HCT116 (cell line): ENCODE data around the gene HBA1.

Experiments
- CEBPB ChIP-seq: IDR thresholded peaks from 2 replicates; pipeline ENCODE4 v1.6.1; 2012; ENCODE audit warnings: low read depth
- EZH2 ChIP-seq: fragments of 200-600 bp; sonication (generic); IDR thresholded peaks from 2 replicates; pipeline ENCODE4 v1.6.1; 2017; ENCODE audit warnings: antibody characterized with exemption, mixed run types
- EZH2phosphoT487 ChIP-seq: fragments of 200-600 bp; IDR thresholded peaks from 2 replicates; pipeline ENCODE4 v1.6.1; 2018; ENCODE audit warnings: antibody characterized with exemption, borderline replicate concordance
- FOSL1 ChIP-seq: IDR thresholded peaks from 2 replicates; pipeline ENCODE4 v1.6.1; 2012; ENCODE audit warnings: low read depth
- POLR2A ChIP-seq: IDR thresholded peaks from 2 replicates; pipeline ENCODE4 v1.7.0; 2011; ENCODE audit warnings: borderline replicate concordance; ENCODE audit not compliant: insufficient read depth, insufficient read length; ENCODE audit errors: extremely low read depth
- POLR2AphosphoS5 ChIP-seq: IDR thresholded peaks from 2 replicates; pipeline ENCODE4 v1.6.1; 2011; ENCODE audit warnings: mild to moderate bottlenecking, low read depth, low read length, moderate library complexity
- RAD21 ChIP-seq: IDR thresholded peaks from 2 replicates; pipeline ENCODE4 v1.6.1; 2012; ENCODE audit warnings: low read depth, mild to moderate bottlenecking
- REST ChIP-seq: IDR thresholded peaks from 2 replicates; pipeline ENCODE4 v1.6.1; 2012; ENCODE audit warnings: low read depth
- SP1 ChIP-seq: IDR thresholded peaks from 2 replicates; pipeline ENCODE4 v1.6.1; 2012; ENCODE audit warnings: low read depth
- SRF ChIP-seq: IDR thresholded peaks from 2 replicates; pipeline ENCODE4 v1.6.1; 2012; ENCODE audit warnings: low read depth
- TCF7L2 ChIP-seq: IDR thresholded peaks from 2 replicates; pipeline ENCODE4 v1.7.0; 2011; ENCODE audit warnings: borderline replicate concordance, inconsistent platforms; ENCODE audit not compliant: insufficient read depth, insufficient read length; ENCODE audit errors: extremely low read depth
- YY1 ChIP-seq: IDR thresholded peaks from 2 replicates; pipeline ENCODE4 v1.6.1; 2011; ENCODE audit warnings: low read length, low read depth, moderate library complexity, mild to moderate bottlenecking; ENCODE audit not compliant: insufficient replicate concordance; ENCODE audit errors: extremely low read depth
- ZNF274 ChIP-seq: fragments of 200-500 bp; sonication (Bioruptor generic); IDR thresholded peaks from 2 replicates; pipeline ENCODE4 v1.6.1; 2014; ENCODE audit warnings: mild to moderate bottlenecking, low read depth, low read length, inconsistent platforms
- TF ChIP-seq, protein P1 (sequence below), 3 experiments: fragments of 200-600 bp in 1 of 3; sonication (generic) in 1 of 3; IDR thresholded peaks in 2 of 3; conservative IDR thresholded peaks in 1 of 3; 2 replicates each; pipeline ENCODE4 v1.5.1; 2012 to 2017; ENCODE audit warnings: low read depth in 2 of 3, low read length in 2 of 3, antibody characterized with exemption in 1 of 3, borderline replicate concordance in 1 of 3, control low read depth in 1 of 3, mild to moderate bottlenecking in 1 of 3, mixed read lengths in 1 of 3, mixed run types in 1 of 3, moderate library complexity in 1 of 3; ENCODE audit not compliant: insufficient read depth in 1 of 3

DNA sequence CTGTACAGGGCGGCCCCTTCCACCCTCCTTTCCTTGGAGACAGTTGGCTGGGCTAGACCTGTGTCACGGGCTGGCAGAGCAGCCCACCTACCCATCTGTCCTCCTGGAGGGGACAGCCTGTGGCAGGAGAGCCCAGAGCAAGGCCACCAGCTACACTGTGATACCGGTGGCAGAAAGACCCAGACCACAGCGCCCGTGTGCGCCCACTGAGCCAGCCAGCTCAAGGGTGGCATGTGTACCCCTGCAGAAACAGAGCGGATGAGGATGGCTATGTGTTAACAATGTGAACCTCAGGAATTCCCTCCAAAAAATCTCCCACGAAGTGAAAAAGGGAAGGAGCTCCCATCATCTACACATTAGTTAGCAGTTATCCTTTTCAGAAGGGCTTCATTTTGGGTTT lies 10.8 kb downstream of the HBA1 start:
- no peak for TF ChIP-seq RAD21
- no peak for TF ChIP-seq POLR2A
- TF ChIP-seq, protein P1, sequence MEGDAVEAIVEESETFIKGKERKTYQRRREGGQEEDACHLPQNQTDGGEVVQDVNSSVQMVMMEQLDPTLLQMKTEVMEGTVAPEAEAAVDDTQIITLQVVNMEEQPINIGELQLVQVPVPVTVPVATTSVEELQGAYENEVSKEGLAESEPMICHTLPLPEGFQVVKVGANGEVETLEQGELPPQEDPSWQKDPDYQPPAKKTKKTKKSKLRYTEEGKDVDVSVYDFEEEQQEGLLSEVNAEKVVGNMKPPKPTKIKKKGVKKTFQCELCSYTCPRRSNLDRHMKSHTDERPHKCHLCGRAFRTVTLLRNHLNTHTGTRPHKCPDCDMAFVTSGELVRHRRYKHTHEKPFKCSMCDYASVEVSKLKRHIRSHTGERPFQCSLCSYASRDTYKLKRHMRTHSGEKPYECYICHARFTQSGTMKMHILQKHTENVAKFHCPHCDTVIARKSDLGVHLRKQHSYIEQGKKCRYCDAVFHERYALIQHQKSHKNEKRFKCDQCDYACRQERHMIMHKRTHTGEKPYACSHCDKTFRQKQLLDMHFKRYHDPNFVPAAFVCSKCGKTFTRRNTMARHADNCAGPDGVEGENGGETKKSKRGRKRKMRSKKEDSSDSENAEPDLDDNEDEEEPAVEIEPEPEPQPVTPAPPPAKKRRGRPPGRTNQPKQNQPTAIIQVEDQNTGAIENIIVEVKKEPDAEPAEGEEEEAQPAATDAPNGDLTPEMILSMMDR (IDR thresholded peaks at IDR 0.05 in 2 of 3, conservative IDR thresholded peaks at IDR 0.05 in 1 of 3; ENCODE audit: borderline replicate concordance in 1 of 3, insufficient read depth in 1 of 3, low read depth in 2 of 3, low read length in 2 of 3), result no peak
- no peak for TF ChIP-seq REST
- TF ChIP-seq EZH2, result no peak
- no peak for TF ChIP-seq YY1
- TF ChIP-seq POLR2AphosphoS5, result no peak
- TF ChIP-seq SRF, result no peak
- TF ChIP-seq ZNF274, result no peak
- TF ChIP-seq SP1, result no peak
- no peak for TF ChIP-seq FOSL1
- no peak for TF ChIP-seq CEBPB
- TF ChIP-seq EZH2phosphoT487, result no peak
- TF ChIP-seq TCF7L2, result no peak
